ENCODE measurements around the gene HIRA. TPM values are rescaled to one million over a fixed set of nuclear protein-coding genes. Genes with fewer than 3 reads are reported as not detected.

HIRA gene
- total and polyA plus RNA-seq, 8 donors = 6.4 to 47.2 (median 12.6) TPM

DNA sequence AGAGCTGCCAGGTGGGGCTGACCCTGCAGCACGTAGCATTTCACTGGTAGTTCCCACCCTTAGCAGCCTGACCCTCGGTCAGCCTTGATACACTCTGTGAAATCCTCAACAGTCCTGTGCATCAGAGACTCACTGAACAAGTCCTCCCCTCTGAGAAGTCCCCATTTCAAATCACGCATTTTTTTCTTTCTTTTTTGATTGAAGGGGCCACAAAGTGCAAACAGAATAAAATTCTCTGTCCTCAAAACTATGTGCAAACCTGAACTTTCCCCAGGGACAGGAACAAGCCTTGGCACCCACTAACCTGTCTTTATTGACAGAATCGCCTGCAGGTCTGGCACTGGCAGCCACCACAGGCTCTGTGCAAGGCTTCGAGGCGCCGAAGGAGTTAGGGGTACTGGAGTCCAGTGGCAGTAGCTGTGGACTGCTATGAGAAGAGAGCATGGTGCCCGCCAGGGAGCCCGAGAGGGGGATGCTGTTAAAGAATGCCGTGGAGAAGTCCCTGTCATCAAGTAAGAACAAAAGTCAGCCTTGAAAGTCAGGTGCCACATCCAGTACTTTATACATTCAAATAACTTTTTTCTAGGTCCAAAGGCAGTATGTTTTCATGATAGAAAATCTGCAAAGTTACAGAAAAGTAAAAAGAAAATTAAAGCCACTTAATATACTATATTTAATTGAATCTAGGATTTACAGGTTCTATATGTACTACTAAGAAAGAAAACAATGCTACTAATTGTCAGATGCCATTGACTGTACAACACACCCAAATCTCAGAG, 53.8 kb downstream of the HIRA start:
- no peak overlapping the region for H3K4me3 ChIP-seq
- H3K9me3 ChIP-seq = no peaks in the 10 kb centered on the region
- H3K27ac ChIP-seq = no peak overlapping the region
- WGBS, 5 donors = 92 to 95% (median 93%) methylated on average over 10 of the region's 10 CpGs
- intact Hi-C loops (cut with DNase I; ENCODE audit: low total_unique reads) = no loop called here
- no peaks in the 10 kb centered on the region for H3K4me1 ChIP-seq
- H3K27me3 ChIP-seq = no peaks in the 10 kb centered on the region
- TF ChIP-seq POLR2A (IDR thresholded peaks at IDR 0.05) (no peak), POLR2AphosphoS5 (IDR thresholded peaks at IDR 0.05) (no peak), EP300 (IDR thresholded peaks at IDR 0.05) (no peak)
- TF ChIP-seq, protein P1, sequence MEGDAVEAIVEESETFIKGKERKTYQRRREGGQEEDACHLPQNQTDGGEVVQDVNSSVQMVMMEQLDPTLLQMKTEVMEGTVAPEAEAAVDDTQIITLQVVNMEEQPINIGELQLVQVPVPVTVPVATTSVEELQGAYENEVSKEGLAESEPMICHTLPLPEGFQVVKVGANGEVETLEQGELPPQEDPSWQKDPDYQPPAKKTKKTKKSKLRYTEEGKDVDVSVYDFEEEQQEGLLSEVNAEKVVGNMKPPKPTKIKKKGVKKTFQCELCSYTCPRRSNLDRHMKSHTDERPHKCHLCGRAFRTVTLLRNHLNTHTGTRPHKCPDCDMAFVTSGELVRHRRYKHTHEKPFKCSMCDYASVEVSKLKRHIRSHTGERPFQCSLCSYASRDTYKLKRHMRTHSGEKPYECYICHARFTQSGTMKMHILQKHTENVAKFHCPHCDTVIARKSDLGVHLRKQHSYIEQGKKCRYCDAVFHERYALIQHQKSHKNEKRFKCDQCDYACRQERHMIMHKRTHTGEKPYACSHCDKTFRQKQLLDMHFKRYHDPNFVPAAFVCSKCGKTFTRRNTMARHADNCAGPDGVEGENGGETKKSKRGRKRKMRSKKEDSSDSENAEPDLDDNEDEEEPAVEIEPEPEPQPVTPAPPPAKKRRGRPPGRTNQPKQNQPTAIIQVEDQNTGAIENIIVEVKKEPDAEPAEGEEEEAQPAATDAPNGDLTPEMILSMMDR (IDR thresholded peaks at IDR 0.05) = no peak
- peaks cover 56 to 97% (median 91%) of the 10 kb centered on the region in 4 donors for H3K36me3 ChIP-seq
- no peak for DNase-seq

DNA sequence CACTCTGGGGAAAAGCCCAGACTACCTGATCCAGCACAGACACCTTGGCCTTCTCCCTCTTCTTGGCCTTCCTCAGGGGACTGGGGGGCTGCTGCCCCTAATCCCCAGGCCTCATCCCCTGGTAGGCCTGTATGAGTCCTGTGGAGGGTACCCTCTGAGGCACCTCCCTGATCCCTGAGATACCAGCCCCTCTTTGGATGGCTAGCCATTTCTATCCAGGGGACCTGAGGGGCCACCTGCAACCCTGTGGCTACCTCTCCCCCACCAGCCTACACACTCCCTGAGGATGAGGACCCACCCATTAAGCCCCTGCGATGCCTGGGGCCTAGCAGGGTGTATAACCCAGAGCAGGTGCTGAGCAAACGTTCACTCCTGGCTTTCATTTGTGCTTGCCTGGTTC, 54.6 kb downstream of the HIRA start:
- Histone ChIP-seq H3K27me3 (no peaks in the 10 kb centered on the region), H3K27ac (no peak overlapping the region), H3K36me3 (peaks cover 51 to 97% (median 91%) of the 10 kb centered on the region in 4 donors), H3K4me3 (no peak overlapping the region), H3K9me3 (no peaks in the 10 kb centered on the region), H3K4me1 (no peaks in the 10 kb centered on the region)
- no peak for DNase-seq
- 89 to 100% (median 95%) methylated on average over 2 of the region's 2 CpGs for WGBS, 5 donors
- intact Hi-C loops (cut with DNase I; ENCODE audit: low total_unique reads) = no loop called here
- TF ChIP-seq POLR2AphosphoS5 (IDR thresholded peaks at IDR 0.05) (no peak), EP300 (IDR thresholded peaks at IDR 0.05) (no peak), POLR2A (IDR thresholded peaks at IDR 0.05) (no peak)
- TF ChIP-seq, protein P1 (IDR thresholded peaks at IDR 0.05) = no peak

DNA sequence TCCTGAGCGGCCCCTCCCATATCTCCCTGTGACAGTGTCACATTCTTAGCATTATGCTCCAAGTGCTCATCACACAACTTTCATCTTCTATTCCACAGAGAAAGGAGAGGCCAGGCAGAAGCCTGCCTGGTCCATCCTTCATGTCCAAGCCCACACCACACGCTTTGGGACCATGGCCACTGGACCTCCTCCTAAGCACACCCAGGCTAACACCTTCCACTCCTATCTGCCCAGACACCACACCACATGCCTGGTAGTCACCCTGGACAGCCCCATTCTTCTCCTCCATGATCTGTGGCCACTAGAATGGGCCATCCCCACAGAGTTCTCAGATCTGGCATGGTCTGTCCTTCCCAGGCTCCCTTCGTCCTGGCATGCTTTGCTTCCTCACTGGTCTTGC, 55.3 kb downstream of the HIRA start:
- intact Hi-C loops (cut with DNase I; ENCODE audit: low total_unique reads) = no loop called here
- Histone ChIP-seq H3K4me3 (no peak overlapping the region), H3K27me3 (no peaks in the 10 kb centered on the region), H3K27ac (no peak overlapping the region), H3K4me1 (no peaks in the 10 kb centered on the region), H3K9me3 (no peaks in the 10 kb centered on the region), H3K36me3 (peaks cover 51 to 97% (median 91%) of the 10 kb centered on the region in 4 donors)
- 91 to 99% (median 97%) methylated on average over 3 of the region's 3 CpGs for WGBS, 5 donors
- no peak for TF ChIP-seq POLR2AphosphoS5 (IDR thresholded peaks at IDR 0.05)
- TF ChIP-seq, protein P1 (IDR thresholded peaks at IDR 0.05) = no peak
- no peak for TF ChIP-seq EP300 (IDR thresholded peaks at IDR 0.05)
- TF ChIP-seq POLR2A (IDR thresholded peaks at IDR 0.05) = no peak
- no peak for DNase-seq

DNA sequence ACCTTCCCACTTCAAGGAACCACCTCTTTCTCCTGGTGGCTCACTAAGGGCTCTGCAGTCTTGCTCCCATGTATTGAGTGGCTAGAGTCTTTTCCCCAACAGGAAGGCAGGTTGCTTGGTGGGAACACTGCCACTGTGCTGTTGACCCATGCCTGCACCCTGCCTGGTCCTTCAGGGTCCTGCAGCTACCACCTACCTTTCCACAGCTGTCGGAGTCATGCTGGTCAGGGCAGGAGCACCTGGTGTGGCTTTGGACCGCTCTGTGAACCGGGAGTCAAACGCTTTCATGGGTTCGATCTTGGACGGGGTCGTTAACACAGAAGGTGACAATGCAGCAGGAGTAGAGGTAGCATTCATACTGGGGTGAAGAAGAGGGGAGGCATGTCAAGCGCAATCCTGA, 56.1 kb downstream of the HIRA start:
- no peak overlapping the region for H3K4me3 ChIP-seq
- intact Hi-C loops (cut with DNase I; ENCODE audit: low total_unique reads) = no loop called here
- H3K27ac ChIP-seq = no peak overlapping the region
- peaks cover 57 to 97% (median 91%) of the 10 kb centered on the region in 4 donors for H3K36me3 ChIP-seq
- H3K4me1 ChIP-seq = no peaks in the 10 kb centered on the region
- H3K27me3 ChIP-seq = no peaks in the 10 kb centered on the region
- no peak for DNase-seq
- 96 to 99% (median 97%) methylated on average over 8 of the region's 8 CpGs for WGBS, 5 donors
- TF ChIP-seq POLR2A (IDR thresholded peaks at IDR 0.05) = no peak
- TF ChIP-seq, protein P1 (IDR thresholded peaks at IDR 0.05) = no peak
- no peak for TF ChIP-seq EP300 (IDR thresholded peaks at IDR 0.05)
- TF ChIP-seq POLR2AphosphoS5 (IDR thresholded peaks at IDR 0.05) = no peak
- no peaks in the 10 kb centered on the region for H3K9me3 ChIP-seq

Data from stomach (tissue), 9 donors.